Hepatic stellate cell (primary cell): ENCODE results near the gene EHMT1.
"Not testable (repeated sequence)": the region's sequence is repeated elsewhere in the genome, so short reads cannot be mapped to it uniquely, and the experiment has no call there.

Source experiments
- DNase-seq: peaks from one replicate; pipeline ENCODE4 v3.0.0; 2011; ENCODE audit warnings: low spot score

Gene EHMT1

DNA sequence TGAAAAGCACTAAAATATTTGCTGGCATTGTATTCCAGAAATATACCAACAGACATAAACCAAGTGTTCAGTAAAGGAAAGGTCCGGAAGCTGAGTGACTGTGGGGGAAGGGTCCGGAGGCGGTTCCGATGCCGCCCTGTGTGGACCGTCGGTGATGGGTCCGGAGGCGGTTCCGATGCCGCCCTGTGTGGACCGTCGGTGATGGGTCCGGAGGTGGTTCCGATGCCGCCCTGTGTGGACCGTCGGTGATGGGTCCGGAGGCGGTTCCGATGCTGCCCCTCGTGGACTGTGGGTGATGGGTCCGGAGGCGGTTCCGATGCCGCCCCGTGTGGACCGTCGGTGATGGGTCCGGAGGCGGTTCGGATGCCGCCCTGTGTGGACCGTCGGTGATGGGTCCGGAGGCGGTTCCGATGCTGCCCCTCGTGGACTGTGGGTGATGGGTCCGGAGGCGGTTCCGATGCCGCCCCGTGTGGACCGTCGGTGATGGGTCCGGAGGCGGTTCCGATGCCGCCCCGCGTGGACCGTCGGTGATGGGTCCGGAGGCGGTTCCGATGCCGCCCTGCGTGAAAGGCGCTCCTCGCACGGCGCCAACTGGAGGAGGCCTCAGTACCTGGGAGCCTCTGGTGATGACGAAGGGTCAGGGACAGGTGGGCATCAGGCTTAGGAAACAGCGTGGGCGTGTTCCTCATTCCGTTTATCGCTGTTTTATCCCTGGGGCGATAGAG, 191.1 kb downstream of the EHMT1 start:
- not testable (repeated sequence) for DNase-seq

- no peak for DNase-seq
Observed at GRCh38 chr9:137811283-137811870, 192.6 kb downstream of the EHMT1 start.

DNA sequence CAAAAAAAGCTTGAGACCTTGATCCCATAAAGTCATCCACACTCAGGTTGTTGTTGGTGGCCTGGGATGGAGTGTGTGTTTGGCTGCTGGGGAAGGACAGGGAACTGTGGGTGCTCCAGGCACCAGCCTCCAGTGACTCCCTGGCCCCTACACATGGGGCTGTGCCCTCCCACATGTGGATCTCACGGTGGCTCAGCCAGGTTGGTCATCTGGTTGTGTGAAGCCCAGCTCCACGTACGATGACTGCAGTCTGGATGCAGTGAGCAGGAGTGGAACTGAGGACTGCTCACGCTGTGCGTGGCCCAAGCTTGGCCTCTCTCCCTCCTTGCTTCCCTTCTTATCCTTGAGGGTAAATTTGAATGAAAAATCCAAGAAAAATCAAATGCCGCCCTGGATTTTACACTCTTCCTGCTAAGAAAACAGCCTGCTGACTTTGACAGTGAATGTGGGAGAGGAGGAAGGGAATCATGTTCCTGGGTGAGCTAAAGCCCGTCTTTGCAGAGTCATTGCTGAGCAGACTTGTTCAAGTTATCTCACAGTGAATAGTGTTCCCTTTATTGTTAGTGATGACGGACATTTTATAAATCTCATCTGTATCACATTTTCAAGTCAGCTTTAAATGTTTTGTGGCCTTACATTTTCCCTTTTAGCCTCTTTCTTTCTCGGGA, 193.7 kb downstream of the EHMT1 start:
- DNase-seq, result no peak

DNA sequence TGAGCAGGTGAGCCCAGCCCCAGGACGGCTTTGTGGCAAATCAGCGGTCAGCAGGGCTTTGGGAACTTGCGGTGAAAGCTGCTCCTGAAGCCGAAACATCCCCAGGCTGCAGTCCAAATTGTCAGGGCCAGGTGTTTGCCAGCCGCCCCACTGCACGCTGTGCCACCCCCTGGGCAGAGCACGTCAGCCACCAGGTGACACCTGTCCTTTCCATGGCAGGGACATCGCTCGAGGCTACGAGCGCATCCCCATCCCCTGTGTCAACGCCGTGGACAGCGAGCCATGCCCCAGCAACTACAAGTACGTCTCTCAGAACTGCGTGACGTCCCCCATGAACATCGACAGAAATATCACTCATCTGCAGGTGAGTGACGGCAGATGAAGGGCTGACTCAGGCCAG, 194.4 kb downstream of the EHMT1 start:
- DNase-seq, result no peak

- no peak for DNase-seq
Observed at GRCh38 chr9:137813651-137814415, 195.0 kb downstream of the EHMT1 start.

DNA sequence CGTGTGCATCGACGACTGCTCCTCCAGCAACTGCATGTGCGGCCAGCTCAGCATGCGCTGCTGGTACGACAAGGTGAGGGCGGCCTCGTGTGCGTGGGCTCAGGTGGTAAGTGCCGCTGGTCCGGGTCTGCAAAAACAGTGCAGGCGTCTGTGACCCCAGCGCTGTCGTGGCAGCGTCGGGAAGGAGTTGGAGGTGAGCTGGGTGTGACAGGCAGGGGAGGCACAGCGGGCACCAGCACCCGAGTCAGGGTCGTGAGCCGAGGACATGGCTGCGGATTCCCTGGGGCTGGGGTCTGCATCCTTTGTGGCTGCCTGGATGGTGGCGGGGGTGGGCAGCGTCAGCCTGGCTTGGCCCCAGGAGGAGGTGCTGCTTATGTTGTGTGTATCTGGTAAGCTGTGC, 195.6 kb downstream of the EHMT1 start:
- no peak for DNase-seq

- no peak for DNase-seq
Observed at GRCh38 chr9:137814841-137815240, 196.0 kb downstream of the EHMT1 start.

GRCh38 chr9:137815256-137816255, 196.8 kb downstream of the EHMT1 start:
- DNase-seq, result no peak

DNA sequence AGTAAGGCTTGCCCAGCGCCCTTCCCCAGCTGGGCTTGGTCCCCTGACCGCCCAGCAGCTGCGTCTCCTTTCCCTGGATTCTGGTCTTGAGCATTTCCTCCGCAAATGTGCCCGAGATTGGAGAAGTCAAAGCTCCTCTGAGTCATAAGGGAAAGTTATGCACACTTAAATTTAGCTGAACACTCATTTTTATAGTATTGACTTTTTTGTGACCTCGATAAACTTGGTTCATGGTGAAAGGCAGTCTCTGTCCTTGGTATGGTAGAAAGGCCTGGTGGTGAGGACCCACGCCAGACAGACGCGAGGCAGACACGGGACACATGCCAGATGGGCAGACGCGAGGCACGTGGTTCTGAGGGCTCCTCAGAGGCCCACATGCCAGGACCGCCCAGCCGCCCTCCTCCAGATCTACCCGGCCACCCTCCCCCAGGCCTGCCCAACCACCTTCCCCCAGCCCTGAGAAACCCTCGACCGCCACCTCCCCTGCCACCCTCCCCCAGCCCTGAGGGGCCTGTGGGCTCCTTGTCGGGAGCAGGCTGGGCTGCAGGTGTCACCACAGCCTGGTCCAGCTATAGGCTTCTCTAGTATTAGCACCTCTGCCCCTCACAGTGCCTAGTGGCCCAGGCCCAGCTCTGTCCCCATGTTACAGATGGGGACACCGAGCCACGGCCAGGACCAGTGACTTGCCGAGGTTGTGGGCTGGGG, 197.9 kb downstream of the EHMT1 start:
- no peak for DNase-seq

DNA sequence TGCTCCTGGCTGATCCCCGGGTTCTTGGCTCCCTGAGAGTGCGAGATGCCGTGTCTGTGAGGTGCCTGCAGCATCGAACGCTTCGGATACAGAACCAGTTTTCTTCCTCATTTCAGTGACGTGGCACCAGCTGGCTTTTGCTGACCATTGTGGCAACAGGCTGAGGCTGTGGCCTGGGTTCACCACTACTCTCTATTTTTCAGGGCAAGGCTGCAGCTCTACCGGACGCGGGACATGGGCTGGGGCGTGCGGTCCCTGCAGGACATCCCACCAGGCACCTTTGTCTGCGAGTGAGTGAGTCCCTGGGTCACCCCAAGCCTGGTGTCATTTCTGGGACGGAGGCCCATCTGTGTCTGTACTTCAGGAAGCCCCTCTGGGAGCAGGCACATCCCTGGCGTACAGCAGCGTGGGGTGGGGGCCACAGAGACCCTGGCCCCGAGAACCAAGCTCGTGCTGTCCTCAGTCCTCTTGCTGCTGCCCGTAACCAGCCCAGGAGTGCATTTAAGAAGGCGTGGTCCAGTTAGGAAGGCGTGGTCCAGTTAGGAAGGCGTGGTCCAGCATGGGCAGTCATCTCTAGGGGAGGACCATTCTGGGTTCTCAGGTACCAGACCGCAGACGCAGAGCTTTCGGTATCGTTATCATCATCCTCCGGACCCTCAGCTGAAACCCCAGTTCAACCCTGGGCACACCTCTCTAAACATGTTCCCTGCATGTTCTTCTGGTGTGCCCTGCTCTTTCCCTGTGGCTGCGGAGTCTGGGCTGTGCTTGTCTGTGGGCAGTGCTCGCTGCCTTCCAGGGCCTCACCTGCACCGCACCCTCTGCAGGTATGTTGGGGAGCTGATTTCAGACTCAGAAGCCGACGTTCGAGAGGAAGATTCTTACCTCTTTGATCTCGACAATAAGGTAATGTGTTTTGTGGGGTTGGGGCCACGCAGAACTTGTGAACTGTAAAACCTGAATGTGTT, 198.7 kb downstream of the EHMT1 start:
- no peak for DNase-seq

GRCh38 chr9:137818286-137818685, 199.5 kb downstream of the EHMT1 start:
- no peak for DNase-seq

DNA sequence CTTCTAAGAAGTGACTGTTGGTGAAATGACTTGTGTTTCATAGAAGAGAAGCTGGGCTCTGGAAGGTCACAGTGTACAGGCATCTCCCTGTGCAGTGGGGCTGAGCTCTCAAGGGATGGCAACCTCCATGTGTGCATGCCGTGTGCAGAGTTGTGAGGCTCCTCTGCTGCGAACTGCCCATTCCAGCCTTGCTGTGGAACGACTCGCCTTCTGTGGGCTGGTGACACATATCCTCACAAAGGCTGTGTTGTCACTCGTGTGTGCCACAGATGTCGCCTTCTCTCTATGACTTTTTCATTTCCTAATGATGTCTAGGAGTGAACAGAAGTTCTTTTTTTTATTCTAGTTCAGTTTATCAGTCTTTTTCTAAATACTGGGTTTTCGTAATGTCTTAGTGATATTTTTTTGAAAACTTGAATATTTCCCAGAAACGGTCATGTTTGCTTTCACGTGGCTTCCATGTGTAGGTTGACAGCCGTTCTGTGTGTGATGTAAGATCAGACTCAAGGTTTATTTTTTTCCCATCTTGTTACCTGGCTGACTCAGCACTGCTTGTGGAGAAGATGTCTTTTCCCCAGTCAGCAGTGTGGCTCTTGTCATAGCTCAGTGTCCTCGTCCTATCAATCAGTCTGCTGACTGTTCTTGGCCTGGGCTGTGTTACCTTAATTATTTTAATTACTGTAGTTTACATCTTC, 201.5 kb downstream of the EHMT1 start:
- DNase-seq, result no peak

DNA sequence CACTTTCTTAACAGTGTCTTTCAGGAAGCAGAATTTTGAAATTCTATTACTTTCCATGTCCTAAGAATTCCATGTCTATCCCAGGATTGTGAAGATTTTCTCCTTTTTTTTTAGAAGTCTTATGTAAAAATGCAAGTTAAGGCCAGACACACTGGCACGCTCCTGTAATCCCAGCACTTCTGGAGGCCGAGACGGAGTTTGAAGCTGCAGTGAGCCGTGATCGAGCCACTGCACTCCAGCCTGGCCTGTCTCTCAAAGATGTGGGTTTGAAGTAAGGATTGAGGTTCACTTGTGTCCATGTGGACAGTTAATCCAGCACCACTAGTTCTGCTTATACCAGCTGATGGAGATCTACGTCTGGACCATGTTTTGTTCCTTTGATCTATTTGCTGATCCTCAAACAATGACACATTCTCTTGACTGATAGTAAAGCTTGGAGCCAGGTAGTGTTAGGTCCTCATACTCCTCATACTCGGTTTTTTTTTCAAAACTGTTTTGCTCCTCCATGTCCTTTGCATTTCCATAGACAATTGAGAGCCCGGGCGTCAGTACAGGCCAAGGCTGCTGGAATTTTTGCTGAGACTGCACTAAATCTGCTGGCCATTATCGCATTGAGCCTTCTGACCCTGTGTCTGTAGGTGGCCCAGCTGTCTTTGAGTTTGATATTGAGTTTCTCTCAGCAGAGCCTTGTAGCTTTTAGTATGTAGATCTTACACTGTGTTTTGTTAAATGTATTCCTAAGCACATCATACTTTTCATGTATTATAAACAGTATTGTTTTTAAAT, 205.4 kb downstream of the EHMT1 start:
- no peak for DNase-seq

DNA sequence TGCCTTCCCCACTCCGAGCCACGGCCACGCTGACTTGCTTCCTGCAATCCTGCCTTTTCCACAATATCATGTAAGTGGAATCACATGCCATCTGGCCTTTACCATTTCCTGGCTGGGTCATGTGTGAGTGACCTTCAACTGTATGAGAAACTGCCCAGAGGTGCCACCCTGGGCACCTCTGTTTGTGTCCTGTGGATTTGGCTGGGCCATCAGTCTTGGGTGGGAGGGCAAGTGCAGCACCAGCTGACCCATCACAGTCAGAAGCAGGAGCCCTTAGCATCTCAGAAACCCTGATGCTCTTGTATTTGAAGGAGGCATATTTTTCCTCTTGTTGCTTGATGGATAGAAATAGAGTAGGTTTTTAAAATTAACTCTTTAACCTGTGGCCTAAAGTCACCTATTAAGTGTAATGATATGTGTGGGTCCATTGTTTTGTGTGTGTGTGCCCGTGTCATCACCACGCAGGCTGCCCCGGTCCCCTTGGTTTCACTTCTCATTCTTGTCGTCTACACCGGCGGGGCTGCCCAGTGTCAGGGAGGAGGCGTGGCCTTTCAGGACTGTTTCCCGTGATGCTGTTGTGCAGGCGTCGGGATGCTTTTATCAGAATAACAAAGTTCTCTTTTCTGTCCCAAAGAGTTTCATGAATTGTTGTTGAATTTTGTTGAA, 206.7 kb downstream of the EHMT1 start:
- DNase-seq, result no peak

DNA sequence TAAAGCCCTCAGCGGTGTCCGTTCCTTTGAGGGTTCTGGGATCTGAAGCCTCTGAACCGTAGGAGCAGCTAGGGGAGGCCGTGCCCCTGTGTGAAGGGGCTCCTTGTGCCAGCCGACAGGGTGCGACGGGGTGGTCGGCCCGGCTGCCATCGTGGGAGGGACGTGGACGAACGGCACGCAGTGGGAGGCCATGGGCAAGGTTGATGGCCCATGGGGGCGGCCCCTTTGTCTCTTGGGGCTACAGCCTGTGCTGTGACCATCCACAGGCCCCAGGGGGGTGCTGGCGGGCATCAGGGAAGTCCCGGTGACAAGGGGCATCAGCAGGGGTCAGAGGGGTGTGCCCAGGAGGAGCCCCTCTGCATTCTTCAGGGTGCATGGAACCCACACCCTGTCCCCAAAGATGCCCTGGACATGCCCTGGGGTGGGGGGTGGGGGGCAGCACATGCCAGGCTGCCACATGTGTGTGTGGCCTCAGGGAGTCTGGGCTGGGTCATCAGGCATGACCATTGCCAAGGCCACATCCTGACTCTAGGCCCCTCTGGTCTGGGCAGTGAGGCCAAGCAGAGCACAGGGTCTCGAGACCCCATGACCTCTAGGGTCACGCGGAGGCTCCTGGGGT, 209.2 kb downstream of the EHMT1 start:
- DNase-seq, result no peak

DNA sequence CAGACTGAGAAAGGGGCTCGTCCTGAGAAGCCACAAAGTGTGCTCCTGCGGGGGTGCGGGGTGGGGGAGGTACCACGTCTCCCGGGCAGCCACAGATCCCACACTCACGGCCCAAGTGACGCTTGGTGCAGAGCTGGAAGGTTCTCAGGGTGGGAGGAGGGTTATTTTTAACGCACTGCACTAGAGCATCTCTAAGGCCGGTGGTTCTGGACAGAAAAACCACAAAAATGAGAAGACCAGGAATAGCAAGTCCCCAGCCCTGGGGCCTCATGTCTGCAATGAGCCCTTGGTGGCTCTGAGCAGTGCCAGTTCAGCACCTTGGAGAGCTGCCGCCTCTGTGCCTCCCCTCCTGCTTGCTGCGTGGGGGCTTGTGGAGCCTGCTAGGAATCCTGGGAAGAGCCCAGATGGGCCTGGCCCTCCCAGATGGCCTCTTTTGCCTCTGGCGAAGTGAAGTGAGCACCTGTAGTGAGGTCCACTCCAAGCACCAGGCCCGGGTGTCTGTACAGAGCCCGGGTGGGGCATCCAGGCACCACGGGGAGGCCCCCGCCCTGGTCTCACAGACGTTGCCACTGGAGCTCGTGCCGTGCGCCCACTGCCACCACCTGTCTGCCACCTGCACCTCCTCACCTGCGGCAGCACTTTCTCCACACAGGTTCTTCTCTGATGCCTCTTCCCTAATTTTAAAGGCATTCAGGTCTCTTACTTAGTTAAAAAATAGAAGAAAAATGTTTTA, 209.9 kb downstream of the EHMT1 start:
- DNase-seq, result peak; percentile 41
